HuH-7 (cell line): ENCODE measurements around the gene HOXC5.
A peak's percentile ranks its signal among the peaks of the same experiment; 100 is the strongest.
"Not testable (repeated sequence)": the region's sequence is repeated elsewhere in the genome, so short reads cannot be mapped to it uniquely, and the experiment has no call there.

Source experiments
- DNase-seq: peaks from one replicate; pipeline ENCODE4 v3.0.0; 2011; ENCODE audit warnings: low spot score

Gene HOXC5

DNA sequence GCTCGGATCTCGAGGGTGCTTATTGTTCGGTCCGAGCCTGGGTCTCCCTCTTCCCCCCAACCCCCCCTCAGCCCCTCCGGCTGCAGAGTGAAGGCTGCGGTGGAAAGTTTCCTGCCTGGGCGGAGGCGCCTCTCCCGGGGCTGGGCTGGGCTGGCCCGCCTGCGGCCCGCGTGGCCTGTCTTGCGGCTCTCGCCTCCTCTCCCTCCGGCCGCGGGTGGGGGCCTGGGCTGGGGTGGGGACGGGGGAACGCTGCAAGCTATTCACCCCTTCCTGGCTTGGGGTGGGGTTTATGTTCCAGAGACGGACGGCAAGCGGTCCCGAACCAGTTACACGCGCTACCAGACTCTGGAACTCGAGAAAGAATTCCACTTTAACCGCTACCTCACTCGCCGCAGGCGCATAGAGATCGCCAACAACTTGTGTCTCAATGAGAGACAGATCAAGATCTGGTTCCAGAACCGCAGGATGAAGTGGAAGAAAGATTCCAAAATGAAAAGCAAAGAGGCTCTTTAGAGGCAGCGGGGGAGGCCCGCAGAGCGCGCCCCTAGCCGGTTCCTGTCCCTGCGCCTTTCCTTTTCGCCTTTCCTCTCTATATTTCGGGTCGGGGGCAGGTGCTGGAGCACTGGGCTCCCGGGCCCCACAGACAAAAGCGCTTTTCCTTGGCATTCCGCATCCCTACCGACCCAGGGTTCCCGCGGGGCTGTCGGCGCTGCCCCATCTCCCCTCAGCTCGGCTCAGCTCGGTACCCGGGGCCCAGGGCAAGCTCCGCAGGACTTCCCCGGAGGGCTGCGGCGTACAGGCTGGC is 1.3 kb downstream of the HOXC5 start:
- DNase-seq, result no peak

DNA sequence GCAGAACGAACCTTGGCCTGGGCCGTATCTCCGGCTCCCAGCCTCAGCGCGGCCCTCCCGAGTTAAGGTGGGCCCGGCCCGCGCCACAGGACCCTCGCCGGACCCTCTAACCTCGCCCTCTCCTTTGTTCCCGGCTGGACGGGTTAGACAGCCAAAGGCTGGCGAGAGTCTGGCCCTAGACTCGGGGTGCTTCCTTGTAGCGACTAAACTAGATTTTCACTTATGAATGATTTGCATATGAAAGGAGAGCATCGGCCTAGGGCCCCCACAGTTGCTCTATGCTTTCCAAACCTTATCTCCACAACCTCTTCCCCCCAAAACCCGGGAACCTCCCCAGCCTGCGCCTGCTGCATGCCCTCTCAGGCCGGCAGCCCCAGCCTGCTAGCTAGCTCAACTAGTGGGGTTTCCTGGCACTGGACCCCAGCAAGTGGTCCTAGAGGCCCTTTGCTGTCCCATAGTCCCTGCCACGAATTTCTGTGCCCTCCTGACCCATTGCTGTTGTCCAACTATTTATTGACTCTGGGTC is 2.0 kb downstream of the HOXC5 start:
- no peak for DNase-seq

DNA sequence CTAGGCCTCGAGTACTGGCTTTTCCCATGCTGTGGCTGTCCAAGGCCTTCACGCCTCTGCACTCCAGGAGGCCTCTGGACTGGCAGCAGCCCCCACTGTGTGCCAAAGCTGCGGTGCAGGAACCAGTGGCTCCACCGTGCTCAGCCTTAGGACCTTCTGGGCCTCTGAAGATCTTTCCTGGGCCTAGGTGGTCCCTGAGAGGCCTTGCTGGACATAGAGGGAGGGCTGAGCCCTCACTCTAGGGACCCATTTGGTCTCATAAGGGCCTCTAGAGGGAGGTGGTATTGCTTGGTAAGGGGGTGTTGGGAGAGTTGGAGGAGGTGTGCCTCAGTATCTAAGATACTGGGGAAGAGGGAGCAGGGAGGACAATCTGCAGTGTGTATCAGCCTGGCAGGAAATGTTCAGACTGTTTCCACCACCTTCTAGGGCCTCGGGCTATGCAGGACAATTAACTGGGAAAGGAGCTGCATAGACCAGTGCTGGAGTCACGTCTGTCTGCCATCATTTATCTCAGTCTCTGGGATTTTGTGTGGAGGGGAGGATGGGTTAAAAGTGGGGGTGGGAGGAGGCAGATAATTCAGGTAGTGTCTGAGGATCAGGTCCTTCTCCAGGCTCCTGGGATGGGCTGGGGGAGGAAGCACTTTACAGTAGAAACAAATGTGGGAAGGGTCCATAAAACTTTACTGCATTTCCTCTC is 2.9 kb downstream of the HOXC5 start:
- no peak for DNase-seq

DNA sequence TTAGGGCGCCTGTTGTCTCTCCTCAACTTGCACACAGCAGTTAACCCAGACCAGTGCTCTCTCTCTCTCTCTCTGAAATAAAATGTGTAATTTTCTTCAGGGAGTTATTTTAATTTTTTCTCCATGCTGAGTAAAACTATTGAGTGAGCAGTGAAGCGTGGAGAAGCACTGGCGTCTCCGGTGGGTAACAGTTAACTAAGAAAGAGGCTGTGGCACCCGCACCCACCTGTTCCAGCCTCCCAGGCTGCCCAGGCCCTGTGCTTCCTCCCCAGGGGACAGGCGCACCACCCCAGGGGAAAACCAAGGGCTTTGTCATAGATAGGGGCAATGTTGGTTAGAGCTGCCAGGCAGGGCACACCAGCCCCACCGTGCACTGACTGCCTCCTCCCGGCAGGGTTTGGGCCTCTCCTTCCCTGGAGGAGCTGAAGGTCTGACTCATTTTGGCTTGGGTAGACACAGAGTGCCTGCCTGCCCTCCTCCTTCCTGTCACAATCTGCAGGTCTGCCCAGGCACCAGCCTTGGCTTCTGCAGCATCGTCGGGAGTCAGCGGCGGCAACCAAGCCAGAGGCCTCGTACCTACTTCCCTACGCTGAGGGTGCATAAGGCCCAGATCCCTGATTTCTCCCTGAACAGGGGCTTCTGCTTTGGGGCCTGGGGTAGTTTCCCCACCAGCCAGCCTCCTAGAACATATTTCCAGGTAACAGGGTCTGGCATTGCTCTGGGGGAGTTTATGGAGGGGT is 3.9 kb downstream of the HOXC5 start:
- DNase-seq, result no peak

DNA sequence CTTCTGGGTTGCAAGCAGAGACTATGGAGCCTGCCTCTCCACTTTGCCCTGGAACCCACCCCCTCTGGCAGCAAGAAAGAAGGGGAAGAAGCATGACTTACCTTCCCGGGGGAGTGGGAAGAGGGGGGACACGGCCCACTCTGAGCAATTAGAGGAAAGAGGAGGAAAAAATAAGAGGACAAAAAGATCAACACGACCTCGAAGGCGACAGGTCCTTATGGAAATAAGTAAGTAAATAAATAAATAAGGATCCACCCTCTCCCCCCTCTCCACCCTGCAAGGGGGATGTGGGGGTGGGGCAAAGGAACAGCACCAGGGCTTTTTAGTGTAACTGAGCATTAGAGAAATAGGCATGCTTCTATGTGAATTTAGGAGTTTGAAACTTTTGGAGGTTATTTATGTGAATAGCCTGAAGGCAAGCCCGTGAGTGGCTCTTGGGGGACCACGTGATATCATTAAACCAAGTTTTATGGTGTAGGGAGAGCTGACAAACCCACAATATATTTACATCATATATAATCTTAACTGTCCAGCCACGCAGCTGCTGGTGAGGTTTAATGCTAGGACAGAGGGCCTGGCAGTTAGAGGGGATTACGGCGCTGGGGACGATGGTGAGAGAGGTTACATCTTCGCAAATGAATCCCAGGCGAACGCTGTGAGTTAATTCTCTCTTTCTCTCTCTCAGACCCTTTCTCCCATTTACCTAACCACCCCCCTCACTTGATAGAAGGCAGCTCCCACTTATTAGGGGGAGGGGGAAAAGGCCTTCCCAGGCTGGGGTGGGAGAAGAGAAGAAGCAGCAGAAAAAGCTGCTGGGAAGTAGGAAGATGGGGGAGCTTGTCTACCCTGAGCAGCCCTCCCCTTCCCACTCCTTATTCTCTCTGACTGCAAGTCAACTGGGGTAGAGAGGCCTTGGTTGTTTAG is 4.8 kb downstream of the HOXC5 start:
- no peak for DNase-seq

DNA sequence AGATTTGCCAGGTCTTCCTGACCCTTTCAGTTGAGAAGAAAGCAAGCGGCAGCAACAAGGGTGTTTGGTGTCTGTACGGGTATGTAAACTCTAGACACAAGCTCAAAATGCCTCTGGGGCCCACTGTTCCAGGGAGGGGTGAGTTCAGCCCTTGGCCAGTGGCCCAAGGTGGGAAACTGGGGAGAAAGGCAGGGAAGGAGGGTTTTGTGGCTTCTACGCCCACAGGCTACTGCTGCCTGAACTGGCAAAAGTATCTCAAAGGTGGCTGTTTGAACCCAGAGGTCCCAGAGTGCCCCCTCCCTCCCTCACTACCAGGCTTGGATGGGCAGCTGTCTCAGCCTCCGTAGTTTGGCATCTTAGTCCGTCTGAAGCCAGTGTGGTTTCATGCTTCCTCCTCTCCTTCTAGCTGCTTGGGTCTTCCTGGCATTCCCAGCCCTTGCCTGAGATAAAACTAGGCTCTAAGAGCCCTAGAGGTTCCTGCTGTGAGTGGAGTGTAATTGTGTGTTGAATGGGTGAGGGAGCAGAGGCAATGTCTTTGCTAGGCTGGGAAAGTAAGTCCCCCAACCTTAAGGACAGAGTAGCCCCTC is 5.5 kb downstream of the HOXC5 start:
- DNase-seq, result no peak

DNA sequence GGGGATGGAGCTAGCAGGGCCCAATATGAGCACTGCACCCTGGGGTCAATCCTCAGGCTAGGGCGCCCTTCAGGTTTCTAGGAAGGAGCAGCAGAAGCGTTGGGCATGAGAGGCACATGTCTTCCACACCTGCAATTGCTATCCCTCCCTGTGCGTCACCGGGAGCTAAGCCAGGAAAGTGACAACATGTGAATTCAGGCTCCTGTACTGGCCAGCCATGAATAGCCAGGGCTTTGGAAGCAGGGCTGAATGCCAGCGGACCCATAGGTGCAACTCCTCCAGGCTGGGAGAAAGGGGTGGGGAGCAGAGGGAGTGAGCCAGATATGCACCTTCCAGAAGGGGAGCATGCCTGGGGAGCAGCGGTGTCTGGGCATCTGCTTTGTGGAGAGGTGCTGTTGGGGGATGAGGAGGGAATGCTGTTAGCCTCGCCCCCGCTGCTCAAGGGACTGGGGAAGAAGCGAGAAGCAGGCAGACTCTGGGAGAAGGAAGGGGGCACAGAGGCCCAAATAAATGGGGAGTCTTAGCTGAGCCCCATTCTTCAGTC is 6.1 kb downstream of the HOXC5 start:
- DNase-seq, result no peak

DNA sequence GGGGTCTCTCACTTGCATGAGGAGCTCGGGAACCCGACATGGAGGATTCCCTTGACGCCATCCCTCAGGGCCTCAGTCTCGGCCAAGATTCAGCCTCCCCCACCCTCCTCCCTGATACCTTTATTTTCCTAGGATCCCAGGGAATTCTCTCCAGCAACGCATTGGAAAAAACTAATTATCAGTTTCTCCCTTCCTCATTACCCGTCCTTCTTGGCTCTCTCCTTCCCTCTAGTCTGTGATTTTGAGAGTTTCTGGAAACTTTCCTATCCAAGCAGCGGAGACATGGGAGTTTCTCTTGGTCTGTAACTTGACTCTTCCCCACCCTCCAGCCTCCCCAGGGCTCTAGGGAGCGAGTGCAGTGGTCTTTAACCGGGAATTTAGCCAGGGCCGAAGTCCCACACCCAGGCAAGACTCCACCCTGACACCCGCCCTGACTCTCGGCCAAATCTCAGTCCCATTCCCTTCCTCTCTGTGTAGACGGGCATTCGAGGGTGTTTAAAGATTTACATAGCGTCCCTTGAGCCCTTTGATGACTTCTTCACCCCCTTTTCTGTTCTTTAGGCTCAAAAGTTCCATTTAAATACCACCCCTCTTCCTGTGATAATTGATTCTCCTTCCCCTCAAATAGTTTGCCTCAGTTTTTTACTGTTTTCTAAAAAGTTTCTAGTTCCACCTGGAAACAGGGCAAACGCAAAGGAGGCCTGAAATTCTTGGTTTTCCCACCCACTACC is 6.7 kb downstream of the HOXC5 start:
- DNase-seq, result no peak

DNA sequence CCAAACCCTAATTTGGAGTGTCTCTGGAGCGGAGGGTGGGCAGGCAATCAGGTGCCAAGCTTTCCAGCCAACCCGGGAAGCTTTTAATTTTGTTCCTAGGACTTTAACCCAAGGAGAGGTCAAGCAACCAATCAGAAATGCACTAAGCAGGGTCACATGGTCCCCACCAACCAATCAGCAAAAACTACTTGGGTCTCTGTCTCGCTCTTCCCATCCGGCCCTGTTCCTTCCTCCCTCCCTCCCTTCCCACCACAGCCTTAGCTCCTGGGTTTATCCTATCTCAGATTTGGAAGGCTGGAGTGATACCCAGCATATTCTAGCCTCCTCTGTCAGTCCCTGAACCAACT is 7.3 kb downstream of the HOXC5 start:
- peak; percentile 91 for DNase-seq

DNA sequence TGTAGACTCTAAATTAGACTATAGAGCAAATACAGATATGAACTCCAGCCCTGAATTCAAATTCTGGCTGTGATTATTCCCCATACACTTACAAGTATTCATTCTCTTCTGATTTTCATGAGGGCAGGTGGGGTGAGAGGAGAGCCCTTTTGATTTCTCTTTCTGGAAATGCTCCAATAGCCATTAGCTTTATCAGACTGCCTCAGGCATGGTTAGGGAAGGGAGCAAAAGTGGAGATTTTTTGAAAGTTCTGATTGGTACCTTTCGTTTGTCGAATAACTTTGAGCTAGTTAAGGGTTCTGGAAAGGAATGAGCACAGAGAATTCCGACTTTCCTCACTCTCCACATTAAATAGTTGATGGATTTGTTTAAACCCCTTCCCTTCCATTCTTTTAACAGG is 7.8 kb downstream of the HOXC5 start:
- no peak for DNase-seq

DNA sequence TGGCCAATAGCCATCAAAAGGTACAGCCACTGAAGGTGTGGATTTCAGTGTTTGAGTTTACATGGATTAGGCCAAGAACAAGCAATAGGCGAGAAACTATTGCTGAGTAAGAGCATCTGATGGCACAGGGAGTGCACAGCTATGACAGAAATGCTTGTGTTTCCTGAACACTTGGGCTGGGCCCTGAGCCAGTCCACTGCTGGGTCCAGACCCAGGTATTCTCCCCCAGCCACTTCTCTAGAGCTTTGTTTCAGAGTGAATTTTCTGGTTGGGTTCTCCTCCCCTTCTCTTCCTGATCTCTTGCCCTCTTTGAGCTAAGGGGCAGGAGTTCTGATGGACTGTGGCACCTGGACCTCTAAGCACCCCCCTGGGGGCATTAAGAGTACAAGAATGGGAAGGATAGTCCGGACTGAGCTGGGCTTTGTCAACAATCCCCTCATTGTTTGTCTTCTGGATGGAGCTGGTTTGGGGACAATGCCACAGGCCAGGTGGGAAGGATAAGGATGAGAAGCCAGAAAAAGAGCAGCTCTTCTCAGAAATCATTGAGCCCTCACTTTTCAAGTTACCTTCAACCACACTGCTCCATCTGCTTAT is 8.3 kb downstream of the HOXC5 start:
- no peak for DNase-seq

DNA sequence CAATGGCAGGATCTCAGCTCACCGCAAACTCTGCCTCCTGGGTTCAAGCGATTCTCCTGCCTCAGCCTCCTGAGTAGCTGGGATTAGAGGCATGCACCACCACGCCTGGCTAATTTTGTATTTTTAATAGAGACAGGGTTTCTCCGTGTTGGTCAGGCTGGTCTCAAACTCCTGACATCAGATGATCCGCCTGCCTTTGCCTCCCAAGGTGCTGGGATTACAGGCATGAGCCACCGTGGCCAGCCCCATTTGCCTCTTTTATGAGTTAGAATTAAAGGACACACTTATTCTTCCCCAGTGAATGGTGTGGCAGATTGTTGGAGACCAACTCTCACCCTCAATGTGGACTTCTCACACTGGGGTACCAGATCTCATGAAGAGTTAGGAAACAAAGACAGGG is 9.2 kb downstream of the HOXC5 start:
- DNase-seq, result not testable (repeated sequence)

DNA sequence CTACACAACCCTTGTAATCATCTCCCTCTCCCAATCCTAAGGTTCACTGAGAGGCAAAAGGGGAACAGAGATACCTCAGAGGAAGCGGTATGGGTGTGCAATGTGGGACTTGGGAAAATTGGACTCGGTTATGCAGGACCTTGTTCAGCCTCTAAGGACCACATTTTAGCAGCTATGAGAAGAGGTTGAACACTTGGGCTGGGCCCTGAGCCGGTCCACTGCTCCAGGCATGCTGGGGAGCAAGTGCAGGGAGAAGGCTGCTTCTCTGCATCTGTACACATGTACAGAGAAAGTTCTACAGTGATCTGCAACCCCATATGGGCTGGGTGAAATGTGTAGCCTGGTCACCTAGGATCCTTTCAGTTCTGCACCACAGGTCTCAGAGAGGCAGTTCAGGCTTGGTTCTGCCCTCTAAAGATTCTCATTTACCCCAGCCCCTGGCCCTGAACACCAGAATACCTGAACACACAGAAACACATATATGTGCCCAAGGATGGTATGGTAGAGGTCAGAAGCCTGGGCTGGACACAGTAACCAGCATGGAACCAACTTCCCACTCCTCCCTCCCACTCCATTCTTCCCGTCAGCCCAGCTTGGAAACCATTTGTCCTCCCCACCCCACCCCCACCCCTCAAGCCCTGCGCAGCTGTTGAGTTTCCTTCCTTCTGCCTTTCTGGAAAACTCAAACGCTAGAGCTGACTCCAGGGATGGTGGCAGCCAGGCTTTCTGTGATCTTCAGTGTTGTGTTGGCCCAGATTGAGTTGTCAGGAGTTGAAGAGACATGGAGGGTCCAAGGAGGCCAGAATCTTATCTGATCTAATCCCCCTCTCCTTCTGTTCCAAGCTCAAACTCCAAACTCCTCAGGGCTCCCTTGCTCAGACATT is 10.4 kb downstream of the HOXC5 start:
- no peak for DNase-seq

DNA sequence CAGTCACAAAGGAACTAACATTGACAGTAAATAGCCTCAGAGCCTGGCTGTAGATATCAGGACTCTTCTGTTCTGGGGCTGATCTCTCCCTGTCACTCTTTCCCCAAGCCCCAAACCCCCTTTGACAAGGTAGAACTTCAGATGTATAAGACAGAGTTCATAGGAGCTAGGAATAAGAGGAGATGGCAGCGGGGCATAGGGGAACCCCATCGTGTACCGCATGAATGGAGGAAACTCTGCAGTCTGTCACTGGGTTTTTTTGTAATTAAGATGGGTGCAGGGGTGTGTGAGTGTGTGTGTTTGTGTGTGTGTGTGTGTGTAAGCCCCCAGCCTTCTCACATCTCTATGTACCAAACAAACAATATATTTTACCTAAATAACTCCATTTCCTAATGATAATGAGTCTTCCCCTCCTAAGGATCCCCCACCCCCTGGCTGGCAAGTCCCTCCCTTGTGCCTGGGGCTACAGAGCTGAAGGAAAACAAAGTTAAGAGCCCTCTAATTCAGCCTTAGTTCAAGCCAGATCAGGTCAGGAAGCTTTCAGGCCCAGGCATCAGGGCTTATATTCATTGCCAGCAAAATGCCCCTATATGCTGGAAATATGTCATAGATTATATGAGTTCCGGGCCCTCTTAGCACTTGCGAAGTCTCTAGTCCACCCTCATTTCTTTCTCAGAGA is 11.7 kb downstream of the HOXC5 start:
- DNase-seq, result no peak

DNA sequence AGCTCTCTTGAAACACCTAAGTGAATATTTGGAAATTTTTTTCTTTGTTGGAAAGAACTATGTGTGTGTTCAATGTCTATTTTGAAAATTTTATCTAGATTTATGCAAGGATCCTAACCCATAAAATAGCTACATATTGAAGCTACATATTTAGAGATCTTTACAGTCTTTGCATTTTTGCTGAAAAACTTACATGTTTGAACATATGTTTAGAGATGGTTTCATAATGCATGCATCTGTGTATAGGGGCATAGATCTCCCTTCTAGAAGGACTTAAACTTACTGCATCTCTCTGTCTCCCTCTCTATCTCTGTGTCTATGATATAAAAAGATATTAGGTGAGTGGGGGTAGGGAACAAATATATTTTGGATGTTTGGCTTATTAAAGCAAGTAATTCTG is 12.6 kb downstream of the HOXC5 start:
- no peak for DNase-seq

DNA sequence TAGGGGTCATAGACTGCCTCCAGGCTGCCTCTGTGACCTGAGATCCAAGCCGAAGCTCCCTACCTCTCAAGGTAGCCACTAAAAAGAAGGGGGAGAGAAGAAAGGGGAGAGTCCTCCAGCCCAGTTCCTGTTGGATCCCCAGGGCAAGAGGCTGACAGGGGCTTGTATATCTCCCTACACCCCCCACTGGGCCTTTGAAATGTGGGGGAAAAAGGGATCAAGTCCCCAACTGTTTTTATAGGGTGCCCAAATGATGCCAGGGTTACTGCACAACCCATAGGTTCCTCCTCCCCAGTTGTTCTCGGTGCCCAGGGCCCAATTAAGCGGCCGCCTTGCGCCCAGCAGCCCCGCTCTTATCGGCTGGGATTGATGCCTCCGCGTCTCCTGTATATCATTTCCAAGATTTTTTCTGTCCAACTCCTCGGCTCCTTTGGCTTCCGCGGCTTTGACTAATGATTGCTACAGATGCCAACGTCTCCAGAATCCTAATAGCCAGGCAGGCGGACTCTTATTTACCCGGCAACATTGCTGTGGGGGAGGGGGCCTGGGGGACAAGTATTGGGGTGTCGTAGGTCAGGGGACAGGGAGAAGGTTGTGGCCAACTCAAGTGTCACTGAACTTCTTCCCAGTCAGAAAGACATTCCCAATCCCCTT is 13.1 kb downstream of the HOXC5 start:
- no peak for DNase-seq

DNA sequence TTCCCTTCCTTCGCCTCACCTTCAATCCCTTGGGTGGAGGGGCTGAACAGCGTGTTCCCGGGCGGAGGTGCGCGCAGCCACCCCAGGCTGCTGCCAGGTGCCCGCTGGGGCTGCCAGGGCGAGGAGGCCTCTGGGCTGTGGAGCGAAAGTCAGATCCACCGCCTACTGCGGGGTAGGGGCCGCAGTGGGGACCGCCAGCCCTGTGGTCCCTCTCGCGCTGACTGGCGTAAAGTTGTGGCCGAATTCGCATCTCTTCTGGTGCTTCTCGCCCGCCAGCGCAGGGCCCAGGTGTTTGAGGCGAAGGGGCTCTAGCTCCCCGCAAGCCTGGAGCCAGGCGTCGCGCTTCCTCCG is 13.9 kb downstream of the HOXC5 start:
- DNase-seq, result no peak
